GM21367 (cell line): ENCODE data around the gene RABGAP1L.
"Not testable (repeated sequence)": the region's sequence is repeated elsewhere in the genome, so short reads cannot be mapped to it uniquely, and the experiment has no call there.

Experiments
- ATAC-seq: cut with Tn5 transposase; IDR thresholded peaks from one replicate; pipeline ENCODE4 v1.9.1; 2021; ENCODE audit not compliant: unreplicated experiment

RABGAP1L gene

DNA sequence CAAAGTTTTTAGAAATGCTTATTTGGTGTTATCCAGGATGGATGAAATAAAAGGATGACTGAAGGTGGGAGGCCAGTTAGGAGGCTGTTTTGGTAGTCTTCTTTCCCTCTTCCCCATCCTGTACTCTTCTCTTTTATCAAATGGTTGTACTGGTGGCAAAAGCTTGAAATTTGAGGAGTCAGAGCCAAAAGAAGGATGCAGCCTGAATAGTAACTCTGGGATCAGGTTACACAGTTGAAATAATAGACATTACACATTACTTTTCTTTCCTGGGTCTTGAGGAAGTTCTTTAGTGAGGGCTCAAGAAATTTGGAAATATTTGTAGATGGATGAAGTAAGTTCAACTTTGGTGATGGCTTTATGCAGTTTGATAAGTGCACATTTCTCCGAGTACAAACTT, 397.1 kb downstream of the RABGAP1L start:
- ATAC-seq: no peak

DNA sequence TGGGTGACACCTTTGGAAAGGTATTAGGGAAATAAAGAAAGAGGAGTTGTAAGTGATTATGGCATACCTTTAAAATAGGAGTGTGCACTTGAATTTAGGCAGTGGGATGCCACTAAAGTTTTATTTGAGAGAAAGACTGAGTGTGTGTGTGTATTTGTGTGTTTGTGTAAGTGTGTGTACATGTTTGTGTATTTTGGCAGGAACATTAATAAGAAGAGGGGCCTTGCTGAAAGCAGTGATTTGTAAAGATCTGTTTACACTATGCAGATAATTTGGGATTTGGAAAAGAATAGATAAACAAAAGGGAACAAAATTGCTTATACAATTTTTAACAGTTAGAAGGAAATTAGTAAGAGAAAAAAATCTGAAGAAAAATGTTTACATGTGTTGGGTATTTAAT, 409.2 kb downstream of the RABGAP1L start:
- ATAC-seq: no peak

DNA sequence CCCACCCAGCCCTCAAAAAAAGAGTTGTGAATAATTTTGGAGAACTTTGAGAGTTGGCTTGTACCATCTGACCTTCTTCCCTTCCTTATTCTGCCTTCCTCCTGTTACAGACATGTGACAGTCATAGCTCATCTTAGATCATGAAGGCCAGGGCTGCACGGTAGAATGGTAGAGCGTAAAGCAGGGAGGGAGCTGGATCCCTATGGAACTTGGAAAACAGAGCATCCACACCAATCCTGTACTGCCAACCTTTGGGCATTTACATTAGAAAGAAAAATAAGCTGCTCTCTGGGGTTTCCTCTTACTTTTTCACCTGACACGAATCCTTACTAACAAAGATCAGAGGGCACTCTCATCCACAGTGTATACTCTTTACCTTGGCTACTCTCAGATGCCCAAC, 409.9 kb downstream of the RABGAP1L start:
- no peak for ATAC-seq

- no peak for ATAC-seq
These were observed 413.5 kb downstream of the RABGAP1L start for GRCh38 chr1:174572771-174573170.

DNA sequence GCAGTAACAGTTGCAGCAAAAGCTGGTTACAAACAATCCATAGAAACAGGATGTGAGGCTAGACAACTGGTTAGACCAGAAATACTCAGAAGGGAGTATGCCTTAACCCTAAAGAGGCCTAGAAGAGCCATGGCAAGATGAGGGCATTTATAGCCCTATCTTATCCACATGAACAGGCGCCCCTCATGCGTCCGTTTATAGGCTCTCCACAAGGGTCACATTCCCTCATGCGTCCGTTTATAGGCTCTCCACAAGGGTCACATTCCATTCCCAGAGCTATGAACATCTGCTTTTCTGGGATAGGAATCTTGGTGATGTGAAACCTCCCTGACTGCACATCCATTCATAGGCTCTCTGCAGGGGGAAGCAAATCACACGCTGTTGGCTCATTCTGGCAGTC, 416.8 kb downstream of the RABGAP1L start:
- not testable (repeated sequence) for ATAC-seq

GRCh38 chr1:174577681-174578080, 418.4 kb downstream of the RABGAP1L start:
- no peak for ATAC-seq

DNA sequence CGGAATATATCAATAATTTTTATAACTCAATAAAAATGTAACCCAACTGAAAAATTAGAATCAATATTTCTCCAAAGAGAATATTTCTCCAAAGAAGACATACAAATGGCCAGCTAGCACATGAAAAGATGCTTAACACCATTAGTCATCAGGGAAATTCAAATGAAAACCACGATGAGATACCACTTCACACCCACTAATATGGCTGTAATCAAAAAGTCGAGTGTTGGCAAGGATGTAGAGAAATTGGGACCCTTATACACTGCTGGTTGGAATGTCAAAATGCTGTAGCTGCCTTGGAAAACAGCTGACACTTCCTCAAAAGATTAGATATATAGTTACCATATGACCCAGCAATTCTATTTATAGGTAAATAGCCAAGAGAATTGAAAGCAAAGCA, 421.5 kb downstream of the RABGAP1L start:
- no peak for ATAC-seq

DNA sequence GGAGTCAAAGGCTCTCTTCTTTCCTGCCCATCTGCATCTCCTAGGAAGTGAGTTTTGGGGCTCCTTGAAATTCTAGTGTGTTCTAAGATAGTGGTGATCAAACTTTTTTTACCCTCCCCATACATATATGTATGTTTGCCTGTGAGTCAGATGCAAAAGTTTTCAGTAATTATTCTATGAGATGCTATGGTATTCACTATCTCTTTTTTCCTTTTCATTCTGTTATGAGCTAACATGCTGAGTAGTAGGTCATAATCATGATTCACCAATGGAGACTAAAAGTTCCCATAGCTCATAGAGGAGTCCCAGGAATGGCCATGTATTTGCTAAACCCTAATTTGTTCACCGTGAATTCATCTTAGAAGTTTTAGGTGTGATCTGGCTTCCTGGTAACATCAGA, 424.0 kb downstream of the RABGAP1L start:
- ATAC-seq: no peak

DNA sequence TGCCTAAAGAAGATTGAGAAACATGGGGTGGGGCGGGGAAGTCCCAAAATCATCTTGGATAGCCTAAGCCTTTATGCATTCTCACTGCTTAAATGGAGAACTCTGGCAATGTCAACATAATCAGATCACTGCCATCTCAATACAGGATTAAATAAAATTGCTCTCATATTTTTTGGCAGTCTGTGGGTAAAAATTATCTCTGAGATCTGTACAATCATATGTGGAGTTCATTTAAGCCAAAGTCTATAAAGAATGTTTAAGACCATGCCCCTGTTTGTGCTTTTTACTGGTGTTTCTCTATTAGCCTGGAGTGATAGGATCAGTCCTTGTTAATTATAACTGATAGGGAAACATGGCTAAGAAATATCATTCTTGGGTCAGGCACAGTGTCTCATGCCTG, 424.8 kb downstream of the RABGAP1L start:
- no peak for ATAC-seq

GRCh38 chr1:174588618-174589017, 429.3 kb downstream of the RABGAP1L start:
- ATAC-seq: not testable (repeated sequence)

DNA sequence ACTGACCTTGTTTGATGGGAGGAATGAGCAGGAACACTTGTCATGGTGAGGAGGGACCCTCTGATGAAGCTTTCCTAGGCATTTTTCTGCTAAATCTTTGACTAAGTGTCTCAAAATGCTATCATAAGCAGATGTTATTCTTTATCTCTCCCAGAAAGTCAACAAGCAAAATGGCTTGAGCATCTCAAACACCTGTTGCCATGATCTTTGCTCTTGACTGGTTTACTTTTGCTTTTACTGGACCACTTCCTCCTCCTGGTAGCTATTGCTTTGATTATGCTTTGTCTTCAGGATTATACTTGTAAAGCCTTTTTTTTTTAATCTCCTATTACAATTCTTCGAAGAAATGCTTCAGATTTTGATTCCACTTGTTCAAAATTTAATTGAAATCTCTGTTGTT, 445.9 kb downstream of the RABGAP1L start:
- no peak for ATAC-seq

- ATAC-seq: no peak
These were observed 447.2 kb downstream of the RABGAP1L start for GRCh38 chr1:174606471-174606870.

DNA sequence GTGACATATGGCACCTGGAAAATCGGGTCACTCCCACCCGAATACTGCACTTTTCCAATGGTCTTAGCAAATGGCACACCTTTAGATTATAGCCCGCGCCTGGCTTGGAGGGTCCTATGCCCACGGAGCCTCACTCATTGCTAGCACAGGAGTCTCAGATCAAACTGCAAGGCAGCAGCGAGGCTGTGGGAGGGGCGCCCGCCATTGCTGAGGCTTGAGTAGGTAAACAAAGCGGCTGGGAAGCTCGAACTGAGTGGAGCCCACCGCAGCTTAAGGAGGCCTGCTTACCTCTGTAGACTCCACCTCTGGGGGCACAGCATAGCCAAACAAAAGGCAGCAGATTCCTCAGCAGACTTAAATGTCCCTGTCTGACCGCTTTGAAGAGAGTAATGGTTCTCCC, 458.6 kb downstream of the RABGAP1L start:
- ATAC-seq: not testable (repeated sequence)

DNA sequence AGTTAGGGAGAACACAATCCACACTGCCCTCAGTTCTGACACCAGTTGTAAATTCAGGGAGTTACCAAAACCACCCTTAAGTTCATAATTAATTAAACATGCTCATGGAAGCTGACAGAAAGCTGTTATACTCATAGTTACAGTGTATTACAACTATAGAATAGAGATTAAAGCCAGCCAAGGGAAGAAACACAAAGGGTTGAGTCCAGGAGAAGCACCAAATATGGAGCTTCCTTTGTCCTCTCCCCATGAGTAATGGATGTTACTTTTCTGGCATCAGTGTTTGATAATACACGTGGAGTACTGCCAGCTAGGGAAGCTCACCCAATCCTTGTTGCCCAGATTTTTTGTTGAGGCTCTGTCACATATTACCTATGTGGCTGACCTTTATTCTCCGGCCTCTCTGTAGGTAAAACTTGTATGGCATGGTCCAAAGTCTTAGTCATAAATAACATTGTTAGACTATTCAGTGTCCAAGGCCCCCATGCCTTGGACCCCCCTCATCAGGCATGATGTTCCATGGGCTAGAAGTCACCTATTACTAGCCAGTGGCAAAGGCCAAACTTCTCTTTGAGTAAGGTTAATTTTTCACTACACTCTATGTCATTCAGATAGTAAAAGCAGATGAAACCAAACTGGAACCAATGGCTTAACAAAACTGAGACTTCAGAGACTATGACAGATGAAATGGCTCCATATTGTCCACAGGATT, 464.2 kb downstream of the RABGAP1L start:
- ATAC-seq: no peak

GRCh38 chr1:174626031-174627025, 467.0 kb downstream of the RABGAP1L start:
- ATAC-seq: no peak

DNA sequence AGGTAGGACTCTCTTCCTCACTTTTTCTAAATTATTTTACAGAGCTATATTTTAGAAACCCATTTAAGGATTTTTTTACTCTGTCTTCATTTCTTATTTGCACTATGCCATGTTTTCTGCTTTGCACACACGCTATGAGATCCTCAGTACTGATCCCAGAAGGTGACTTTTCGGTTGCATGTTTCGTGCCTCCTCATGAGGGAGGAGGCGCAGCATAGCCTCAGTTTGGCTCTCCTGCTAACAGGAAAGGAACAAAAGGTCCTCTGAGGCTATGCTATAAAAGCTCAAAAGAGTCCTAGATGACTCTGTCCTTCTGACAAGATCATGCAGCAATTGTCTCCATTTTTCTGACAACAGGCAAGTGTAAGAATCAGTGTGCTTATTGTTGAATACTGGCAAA, 478.2 kb downstream of the RABGAP1L start:
- no peak for ATAC-seq

DNA sequence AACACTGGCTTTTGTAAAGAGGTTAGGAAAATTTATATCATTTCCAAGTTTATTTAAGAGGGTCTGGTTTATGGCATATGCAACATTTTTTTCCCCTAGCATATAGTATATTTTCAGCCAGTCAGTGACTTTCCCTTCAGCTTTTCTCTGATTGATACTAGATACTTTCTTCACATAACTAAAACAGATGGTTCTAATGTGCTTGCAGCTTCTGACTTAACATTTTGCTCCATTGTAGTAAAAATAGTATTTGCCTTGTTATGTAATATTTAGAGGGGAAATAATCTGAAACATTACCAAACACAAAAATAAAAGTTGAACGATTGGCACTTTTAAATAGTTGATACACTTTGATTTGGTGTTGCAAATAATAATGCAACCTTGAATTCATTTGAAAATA, 480.1 kb downstream of the RABGAP1L start:
- no peak for ATAC-seq

- ATAC-seq: no peak
These were observed 481.5 kb downstream of the RABGAP1L start for GRCh38 chr1:174640783-174641182.

GRCh38 chr1:174642393-174642792, 483.1 kb downstream of the RABGAP1L start:
- no peak for ATAC-seq

- no peak for ATAC-seq
These were observed 483.9 kb downstream of the RABGAP1L start for GRCh38 chr1:174643206-174643605.

- not testable (repeated sequence) for ATAC-seq
These were observed 490.3 kb downstream of the RABGAP1L start for GRCh38 chr1:174649572-174649971.
